ENCODE data around the gene NPR2. TPM values are rescaled to one million over a fixed set of nuclear protein-coding genes. Genes with fewer than 3 reads are reported as not detected.

NPR2 gene
- 38.3 to 46.2 TPM (median 40.2 TPM) in 3 replicates for total RNA-seq
- long read RNA-seq, transcript NPR2-201 (22 exons, 3,686 nt) = major isoform, 7 of 14 reads
- long read RNA-seq, partial matches to known transcripts = 3 of 14 reads
- long read RNA-seq, other reads (novel, unspliced or antisense) = 4 of 14 reads

DNA sequence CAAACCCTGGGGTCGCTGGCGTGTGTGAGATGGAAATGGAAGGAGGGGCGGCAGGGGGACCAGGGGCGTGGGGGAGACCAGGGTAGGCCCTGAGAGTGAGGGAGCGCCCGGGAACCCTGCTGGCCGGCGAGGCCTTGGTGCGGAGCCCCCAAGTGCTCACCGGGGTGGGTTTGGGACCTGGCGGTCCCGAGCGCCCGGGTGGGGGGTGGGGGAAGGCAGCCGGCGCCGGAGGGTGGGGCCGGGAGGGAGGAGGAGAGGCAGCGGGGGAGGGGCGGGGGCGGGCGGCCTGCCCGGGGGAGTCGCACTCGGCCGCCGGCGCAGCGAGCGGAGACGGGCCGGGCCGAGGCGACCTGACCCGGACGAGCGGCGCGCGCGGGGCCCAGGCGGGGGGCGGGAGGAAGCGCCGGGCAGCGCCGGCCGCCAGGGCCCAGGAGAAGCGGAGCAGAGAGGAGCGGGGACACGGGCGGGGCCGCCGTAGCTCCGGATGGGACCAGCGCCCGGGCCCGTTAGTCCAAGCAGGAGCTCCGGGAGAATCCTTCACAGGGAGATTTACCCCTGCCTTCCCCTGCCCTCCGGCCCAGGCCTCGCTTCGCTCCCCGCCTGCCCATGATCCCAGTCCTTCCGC is at the start of gene NPR2:
NPR2 (plus strand) TSS at position 295 of the 625 bp plus-strand sequence. CDS start 818 bp downstream, outside the sequence.
- Mint-ChIP-seq H3K4me1 (ENCODE audit: low read depth) (peaks cover 45% of the 10 kb centered on the region), H3K27me3 (ENCODE audit: low read depth) (no peaks in the 10 kb centered on the region), H3K27ac (ENCODE audit: unreplicated experiment) (peak within 1 kb of the TSS; percentile 79), H3K9me3 (ENCODE audit: low read depth) (no peaks in the 10 kb centered on the region), H3K4me3 (ENCODE audit: unreplicated experiment) (peak within 1 kb of the TSS; percentile 74), H3K36me3 (ENCODE audit: low read depth) (no peaks in the 10 kb centered on the region)
- TF ChIP-seq, protein P1, sequence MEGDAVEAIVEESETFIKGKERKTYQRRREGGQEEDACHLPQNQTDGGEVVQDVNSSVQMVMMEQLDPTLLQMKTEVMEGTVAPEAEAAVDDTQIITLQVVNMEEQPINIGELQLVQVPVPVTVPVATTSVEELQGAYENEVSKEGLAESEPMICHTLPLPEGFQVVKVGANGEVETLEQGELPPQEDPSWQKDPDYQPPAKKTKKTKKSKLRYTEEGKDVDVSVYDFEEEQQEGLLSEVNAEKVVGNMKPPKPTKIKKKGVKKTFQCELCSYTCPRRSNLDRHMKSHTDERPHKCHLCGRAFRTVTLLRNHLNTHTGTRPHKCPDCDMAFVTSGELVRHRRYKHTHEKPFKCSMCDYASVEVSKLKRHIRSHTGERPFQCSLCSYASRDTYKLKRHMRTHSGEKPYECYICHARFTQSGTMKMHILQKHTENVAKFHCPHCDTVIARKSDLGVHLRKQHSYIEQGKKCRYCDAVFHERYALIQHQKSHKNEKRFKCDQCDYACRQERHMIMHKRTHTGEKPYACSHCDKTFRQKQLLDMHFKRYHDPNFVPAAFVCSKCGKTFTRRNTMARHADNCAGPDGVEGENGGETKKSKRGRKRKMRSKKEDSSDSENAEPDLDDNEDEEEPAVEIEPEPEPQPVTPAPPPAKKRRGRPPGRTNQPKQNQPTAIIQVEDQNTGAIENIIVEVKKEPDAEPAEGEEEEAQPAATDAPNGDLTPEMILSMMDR (IDR thresholded peaks at IDR 0.05) = peak; percentile 28
- no peak for DNase-seq (ENCODE audit: low spot score)

GRCh38 chr9:35741740-35742139 is 49.7 kb upstream of the NPR2 start:
- Mint-ChIP-seq H3K27ac (ENCODE audit: unreplicated experiment) (no peak overlapping the region), H3K27me3 (ENCODE audit: low read depth) (no peaks in the 10 kb centered on the region), H3K4me3 (ENCODE audit: unreplicated experiment) (no peak overlapping the region), H3K9me3 (ENCODE audit: low read depth) (no peaks in the 10 kb centered on the region), H3K36me3 (ENCODE audit: low read depth) (peaks cover 44% of the 10 kb centered on the region), H3K4me1 (ENCODE audit: low read depth) (peaks cover 20% of the 10 kb centered on the region)
- no peak for DNase-seq (ENCODE audit: low spot score)
- TF ChIP-seq, protein P1 (IDR thresholded peaks at IDR 0.05) = no peak

DNA sequence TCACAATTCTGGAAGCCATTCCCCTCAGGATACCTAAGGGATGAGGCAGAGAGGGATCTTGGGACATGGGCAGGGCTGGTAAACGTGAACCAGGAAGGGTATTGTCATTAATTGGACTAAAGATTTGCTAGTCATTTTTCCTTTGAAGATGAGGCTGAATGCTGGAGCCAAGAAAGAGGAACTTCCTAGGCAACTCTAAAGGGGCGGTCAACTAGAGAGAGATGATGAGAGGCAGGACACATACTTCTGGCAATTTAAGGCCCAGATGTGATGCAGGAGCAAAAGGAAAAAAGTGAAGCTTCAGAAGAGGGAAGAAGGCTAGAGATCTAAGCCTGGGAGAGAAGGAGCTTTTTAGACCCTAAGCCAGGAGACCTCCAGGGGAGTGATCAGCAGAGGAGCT is 47.9 kb upstream of the NPR2 start:
- Mint-ChIP-seq H3K4me3 (ENCODE audit: unreplicated experiment) (no peak overlapping the region), H3K36me3 (ENCODE audit: low read depth) (peaks cover 33% of the 10 kb centered on the region)

GRCh38 chr9:35743880-35744518 is 47.4 kb upstream of the NPR2 start:
- Mint-ChIP-seq H3K27me3 (ENCODE audit: low read depth) (no peaks in the 10 kb centered on the region), H3K4me3 (ENCODE audit: unreplicated experiment) (no peak overlapping the region), H3K36me3 (ENCODE audit: low read depth) (peaks cover 28% of the 10 kb centered on the region), H3K9me3 (ENCODE audit: low read depth) (no peaks in the 10 kb centered on the region), H3K4me1 (ENCODE audit: low read depth) (peaks cover 33% of the 10 kb centered on the region), H3K27ac (ENCODE audit: unreplicated experiment) (no peak overlapping the region)
- DNase-seq (ENCODE audit: low spot score) = no peak
- TF ChIP-seq, protein P1 (IDR thresholded peaks at IDR 0.05) = no peak

More for the DNA sequence above, 47.9 kb upstream of the NPR2 start:
- TF ChIP-seq, protein P1 (IDR thresholded peaks at IDR 0.05) = no peak
- no peak overlapping the region for H3K27ac Mint-ChIP-seq (ENCODE audit: unreplicated experiment)
- H3K9me3 Mint-ChIP-seq (ENCODE audit: low read depth) = no peaks in the 10 kb centered on the region
- no peak for DNase-seq (ENCODE audit: low spot score)
- no peaks in the 10 kb centered on the region for H3K27me3 Mint-ChIP-seq (ENCODE audit: low read depth)
- H3K4me1 Mint-ChIP-seq (ENCODE audit: low read depth) = peaks cover 33% of the 10 kb centered on the region

DNA sequence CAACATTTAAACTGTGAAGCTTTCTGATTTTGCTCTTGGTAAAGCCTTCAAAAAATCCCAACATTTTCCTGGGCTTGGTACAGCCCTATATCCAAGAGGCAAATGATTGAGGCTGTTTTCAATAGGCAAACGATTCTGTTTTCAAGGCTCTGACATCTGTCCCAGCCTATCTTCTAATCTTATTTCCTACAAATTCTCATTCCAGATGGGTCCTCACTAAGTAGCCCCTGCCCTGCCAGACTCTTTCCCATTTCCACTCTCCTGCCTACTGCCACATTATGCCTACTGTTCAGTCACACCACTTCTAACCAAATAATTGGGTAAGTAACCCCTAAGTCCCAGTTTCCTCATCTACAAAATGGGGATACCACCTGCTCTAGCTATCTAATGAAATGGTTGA is 45.8 kb upstream of the NPR2 start:
- Mint-ChIP-seq H3K4me3 (ENCODE audit: unreplicated experiment) (peak overlapping the region; percentile 91), H3K4me1 (ENCODE audit: low read depth) (peaks cover 41% of the 10 kb centered on the region), H3K27me3 (ENCODE audit: low read depth) (no peaks in the 10 kb centered on the region), H3K9me3 (ENCODE audit: low read depth) (no peaks in the 10 kb centered on the region), H3K36me3 (ENCODE audit: low read depth) (peaks cover 20% of the 10 kb centered on the region), H3K27ac (ENCODE audit: unreplicated experiment) (no peak overlapping the region)
- DNase-seq (ENCODE audit: low spot score) = no peak
- TF ChIP-seq, protein P1 (IDR thresholded peaks at IDR 0.05) = no peak

Data from chondrocyte (in vitro differentiated cells).